Activated naive CD4-positive, alpha-beta T cell treated with Interleukin-2 at 50 U/mL for 16 hours (primary cell): ENCODE measurements around the gene ZNF148.

Experiments
- DNase-seq: peaks from one replicate; pipeline ENCODE4 v3.0.0-alpha.2; 2020

ZNF148 gene

DNA sequence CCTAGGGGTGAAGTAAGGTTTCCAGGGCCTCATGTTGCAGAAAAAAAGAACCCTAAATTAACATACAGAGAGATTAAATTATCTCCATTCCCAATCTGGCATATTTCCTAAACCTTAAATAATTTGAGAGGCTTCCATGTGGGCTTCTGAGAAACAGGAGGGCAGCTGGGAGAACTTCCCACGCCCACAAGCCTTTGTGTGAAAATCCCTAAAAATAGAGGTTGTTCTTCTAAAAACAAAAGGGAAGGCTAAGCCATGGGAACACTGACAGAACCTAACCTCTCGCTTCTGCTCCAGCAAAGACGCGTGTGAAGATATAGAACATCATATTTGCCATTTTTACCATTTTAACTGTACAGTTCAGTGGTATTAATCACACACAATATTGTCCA, 161.8 kb downstream of the ZNF148 start:
- no peak for DNase-seq

GRCh38 chr3:125212509-125213363, 162.4 kb downstream of the ZNF148 start, which contains the start of gene SLC12A8:
TSS of gene SLC12A8 (minus strand) at chr3:125212748. CDS start at chr3:125211349, 1,399 bp downstream.
- DNase-seq: no peak

DNA sequence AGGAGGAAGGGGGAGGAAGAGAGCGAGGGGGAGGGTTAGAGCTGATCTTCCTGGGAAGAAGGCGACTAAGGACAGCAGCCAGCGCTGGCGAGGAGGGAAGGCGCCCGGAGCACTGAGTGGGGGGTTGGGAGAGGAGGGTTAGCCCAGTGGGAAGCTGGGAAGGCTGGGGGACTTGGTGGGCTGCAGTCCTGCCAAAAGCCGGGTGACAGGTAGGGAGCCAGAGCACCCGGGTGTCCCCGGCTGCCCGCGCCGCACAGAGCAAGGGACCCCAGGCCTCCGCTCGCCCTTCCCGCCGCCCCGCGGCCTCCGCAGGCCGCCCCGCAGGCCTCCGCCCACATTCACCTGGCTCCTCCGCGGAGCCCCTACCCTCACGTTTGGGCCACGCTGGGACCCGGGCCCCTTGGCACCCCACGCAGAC, 163.0 kb downstream of the ZNF148 start:
- DNase-seq: no peak

GRCh38 chr3:125211523-125212090, 163.5 kb downstream of the ZNF148 start:
- no peak for DNase-seq

DNA sequence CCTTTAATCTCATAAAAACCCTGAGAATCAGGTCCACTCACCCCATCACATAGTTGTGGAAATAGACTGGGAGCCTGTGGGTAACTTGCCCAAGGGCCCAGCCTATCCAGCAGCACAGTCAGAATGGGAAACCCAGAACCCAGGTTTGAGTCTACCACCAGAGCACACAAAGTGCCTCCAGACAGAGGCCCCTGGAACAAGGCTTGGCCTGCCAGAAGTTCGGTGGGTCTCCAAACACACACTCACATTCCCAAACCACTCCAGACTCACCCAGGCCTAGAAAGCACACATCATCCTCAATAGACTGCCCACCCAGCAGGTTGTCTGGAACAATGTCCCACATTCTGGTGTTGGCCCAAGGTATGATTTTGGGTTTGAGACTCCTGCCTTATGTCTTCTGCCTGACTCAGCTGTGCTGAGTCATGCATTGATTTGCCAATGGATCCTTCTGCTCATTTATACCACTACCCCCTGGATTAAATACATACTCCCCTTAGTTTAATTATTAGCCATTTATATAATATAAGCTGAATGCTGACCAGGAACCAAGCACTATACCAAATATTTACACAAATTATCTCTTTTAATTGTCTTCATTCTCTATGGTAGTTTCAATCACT, 167.1 kb downstream of the ZNF148 start:
- DNase-seq: no peak

DNA sequence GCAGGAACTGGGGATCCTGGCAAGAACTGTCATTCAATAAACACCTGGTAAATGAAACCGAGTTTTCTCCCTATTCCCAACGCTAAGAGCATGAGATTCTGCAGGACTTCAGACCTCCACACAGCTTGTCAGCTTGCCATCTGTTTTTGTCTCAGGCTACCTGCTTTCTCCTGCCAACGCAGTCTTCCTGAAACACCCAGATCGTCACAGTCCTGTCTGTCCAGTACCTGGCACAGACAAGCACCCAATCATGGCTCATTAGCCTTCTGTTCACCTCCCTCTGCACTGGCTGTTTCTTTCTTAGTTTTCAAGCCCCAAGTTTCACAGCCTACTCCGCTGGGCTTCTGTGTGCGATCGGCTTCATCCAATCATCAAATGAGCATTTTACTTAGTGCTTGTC, 167.6 kb downstream of the ZNF148 start:
- DNase-seq: no peak

- no peak for DNase-seq
These were observed 168.2 kb downstream of the ZNF148 start for GRCh38 chr3:125206934-125207333.

- DNase-seq: no peak
These were observed 171.4 kb downstream of the ZNF148 start for GRCh38 chr3:125203731-125204130.

DNA sequence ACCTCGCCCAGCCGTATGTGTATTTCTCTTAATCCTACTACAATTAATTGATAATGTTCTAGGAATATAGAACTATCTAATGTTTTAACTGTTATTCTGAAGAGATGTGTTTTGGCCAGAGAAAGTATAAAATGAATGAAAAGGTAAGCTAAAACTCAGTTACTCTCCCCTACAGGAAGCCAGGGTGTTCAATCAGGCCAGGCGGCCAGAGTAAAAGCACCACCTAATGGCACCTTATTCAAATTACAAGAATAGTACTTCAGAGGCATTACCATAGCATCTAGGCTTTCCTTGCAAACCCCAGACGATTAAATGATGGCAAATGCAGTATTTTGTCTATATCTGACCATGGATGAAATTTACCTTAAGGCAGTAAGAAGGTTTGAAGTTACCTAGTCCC, 172.9 kb downstream of the ZNF148 start:
- DNase-seq: no peak

- no peak for DNase-seq
These were observed 174.4 kb downstream of the ZNF148 start for GRCh38 chr3:125200731-125201139.

DNA sequence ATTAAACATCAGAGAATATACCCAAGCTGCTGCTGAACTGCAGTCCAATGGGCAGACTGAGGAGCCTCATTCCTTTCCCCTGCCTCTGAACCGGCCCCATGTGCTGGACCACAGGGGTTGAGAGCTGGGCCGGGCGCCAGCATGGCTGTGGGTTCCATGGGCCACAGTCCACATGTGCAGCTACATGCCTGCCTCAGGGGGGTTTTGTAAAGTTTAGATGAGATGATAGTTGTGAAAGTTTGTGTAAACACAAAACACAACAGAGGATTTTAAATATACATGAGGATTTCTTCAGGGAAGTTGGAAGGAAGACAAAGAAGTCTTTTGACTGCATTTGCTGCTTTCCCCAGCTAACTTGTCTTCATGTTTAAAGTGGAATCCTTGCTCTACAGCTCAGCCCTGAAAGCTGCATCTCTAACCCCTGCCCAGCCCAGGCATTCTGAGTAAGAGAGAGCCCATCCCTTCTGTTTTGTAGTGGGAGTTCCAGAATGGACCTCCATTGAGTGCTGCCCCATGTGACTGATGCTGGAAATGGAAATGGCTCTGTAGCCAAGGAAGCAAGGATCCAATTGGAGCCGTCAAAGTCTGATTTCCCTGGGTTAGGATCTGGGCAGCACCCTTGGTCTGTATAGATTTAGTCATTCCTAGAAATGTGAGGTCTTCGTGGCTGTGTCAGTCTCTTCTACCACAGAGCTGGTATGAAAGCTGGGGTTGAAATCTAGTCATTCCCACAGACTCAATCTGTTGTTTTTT, 180.1 kb downstream of the ZNF148 start:
- no peak for DNase-seq

GRCh38 chr3:125194061-125194848, 180.9 kb downstream of the ZNF148 start:
- DNase-seq: no peak

DNA sequence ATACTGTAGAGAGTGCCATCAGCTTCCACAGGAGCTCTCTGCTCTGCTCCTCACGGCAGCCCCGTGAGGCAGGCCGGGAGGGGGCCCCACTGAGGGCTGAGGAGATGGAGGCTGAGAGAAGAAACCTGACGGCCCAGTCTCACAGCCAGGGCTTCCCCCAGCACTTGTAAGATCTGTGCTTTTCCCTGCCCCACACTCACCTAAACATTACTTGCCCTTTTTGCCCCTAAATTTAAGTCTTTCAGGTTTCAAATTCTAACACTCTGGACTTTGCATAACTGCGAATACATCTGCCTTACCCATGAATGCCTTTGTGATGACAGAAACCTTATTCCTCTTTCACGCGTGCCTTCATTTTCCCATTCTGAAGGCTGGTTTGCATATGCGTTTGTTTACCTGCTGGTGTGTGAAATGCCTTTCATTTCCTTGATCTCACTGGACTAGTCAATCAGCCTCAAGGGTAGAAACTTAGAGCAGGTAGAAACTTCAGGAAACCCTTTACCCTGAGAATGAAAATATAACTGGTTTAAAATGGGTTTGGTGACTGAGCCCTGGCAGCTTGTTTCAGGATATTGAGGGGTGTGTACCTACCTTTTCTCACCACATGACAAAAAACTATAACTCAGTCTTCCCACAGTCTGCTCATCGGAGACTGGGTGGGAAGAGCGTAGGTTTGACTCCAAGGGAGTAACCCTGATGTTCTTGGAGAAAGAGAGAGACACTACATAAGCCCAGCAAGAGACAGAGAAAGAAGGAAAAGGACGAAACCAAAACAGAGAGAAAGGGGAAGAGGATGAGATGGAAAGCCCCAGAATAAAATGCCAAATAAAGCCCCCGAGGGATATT, 182.7 kb downstream of the ZNF148 start:
- DNase-seq: no peak

- no peak for DNase-seq
These were observed 183.4 kb downstream of the ZNF148 start for GRCh38 chr3:125191730-125192129.

GRCh38 chr3:125191256-125191655, 183.9 kb downstream of the ZNF148 start:
- no peak for DNase-seq

GRCh38 chr3:125190786-125191185, 184.3 kb downstream of the ZNF148 start:
- DNase-seq: no peak

DNA sequence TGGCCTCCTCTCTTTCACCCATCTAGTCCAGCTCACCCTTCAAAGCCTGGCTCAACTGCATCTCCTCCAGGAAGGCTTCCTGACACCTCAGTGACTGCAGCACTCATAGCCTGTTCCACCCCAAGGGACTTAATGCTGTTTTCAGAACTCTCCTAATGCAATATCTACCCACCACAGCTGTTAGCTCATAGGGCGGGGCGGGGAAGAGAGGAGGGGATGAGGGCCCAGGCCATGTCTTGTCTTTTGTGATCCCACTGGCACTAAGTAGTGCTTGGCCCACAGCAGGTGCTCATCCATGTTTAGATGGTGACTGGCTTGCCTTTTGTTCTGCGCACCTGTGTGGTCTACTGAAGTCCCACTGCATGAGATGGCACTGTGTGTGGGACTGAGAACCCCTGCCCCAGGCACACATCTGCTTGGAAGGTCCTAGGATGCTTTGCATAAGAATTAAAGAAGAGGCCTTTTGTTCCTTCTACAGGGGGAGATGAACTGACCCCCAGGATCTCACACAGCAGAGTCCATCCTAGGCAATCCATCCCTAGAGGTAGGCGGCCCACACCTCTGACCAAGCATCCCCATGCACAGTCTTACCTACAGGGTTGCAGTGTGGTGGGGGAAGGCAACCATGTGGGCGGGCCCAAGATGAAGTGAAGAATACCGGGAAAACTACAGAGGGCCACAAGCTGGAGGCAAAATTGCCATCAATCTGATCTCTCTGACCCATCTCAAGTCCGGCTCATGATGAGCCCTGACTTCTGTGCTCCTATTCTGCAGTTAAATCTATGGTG, 185.6 kb downstream of the ZNF148 start:
- no peak for DNase-seq

- DNase-seq: no peak
These were observed 186.2 kb downstream of the ZNF148 start for GRCh38 chr3:125188955-125189354.

DNA sequence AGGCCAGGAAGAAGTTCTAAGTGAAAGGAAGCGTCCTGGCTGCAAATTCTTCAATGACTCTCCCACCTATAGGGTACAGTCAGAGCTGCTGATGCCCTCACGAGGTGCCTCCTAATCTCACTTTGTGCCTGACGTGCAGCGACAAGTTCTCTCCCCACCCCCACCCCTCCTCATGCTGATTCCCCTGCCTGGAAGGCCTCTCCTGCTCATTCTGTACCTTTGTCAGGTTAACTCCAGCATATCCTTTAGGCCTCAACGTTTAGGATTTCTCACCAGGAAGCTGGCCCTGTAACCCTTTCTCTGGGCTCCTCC, 187.6 kb downstream of the ZNF148 start:
- no peak for DNase-seq

GRCh38 chr3:125186800-125187598, 188.1 kb downstream of the ZNF148 start:
- no peak for DNase-seq
